Breast epithelium (tissue), 3 donors: ENCODE results near the gene FAM227A.

Experiments
- POLR2A ChIP-seq: fragments of 450-650 bp; IDR thresholded peaks from one replicate; pipeline ENCODE4 v1.6.1; 2016; ENCODE audit warnings: antibody characterized with exemption, mild to moderate bottlenecking, moderate library complexity
- POLR2AphosphoS5 ChIP-seq, 3 donors: sonication (generic); formaldehyde crosslinking; IDR thresholded peaks; one replicate each; pipeline ENCODE4 v1.6.1; 2017; ENCODE audit warnings: antibody characterized with exemption in 3 of 3
- TF ChIP-seq, protein P1 (sequence below), 3 donors: fragments of 450-650 bp; IDR thresholded peaks; one replicate each; pipeline ENCODE4 v1.5.1; 2016 to 2017; ENCODE audit warnings: antibody characterized with exemption in 3 of 3, mild to moderate bottlenecking in 3 of 3, moderate library complexity in 3 of 3

DNA sequence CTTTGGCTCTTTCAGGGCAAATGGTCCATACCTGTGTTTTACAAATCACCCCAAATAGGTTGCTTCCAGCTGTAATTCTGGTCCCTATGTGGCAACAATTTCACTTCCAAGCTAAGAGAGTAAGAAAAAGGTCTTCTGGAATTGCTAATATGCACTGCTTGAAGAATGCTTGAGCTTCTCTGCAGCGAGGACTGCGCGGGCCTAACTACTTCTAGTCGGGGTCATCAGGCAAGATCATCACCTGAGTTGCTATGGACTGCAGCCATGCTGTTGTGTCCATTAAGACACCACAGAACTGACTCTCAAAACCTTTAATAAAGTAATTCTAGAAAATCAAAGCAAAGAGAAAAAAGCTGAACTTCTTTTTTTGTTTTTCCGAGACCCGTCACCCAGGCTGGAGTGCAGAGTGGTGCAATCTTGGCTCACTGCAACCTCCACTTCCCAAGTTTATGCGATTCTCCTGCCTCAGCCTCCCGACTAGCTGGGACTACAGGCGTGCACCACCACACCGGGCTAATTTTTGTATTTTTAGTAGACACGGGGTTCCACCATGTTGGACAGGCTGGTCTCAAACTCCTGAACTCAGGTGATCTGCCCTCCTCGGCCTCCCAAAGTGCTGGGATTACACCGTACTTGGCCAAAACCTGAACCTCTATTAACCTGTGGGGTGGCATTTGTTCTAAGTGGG is 42.4 kb upstream of the FAM227A start:
- no peak for TF ChIP-seq POLR2A
- TF ChIP-seq, protein P1, sequence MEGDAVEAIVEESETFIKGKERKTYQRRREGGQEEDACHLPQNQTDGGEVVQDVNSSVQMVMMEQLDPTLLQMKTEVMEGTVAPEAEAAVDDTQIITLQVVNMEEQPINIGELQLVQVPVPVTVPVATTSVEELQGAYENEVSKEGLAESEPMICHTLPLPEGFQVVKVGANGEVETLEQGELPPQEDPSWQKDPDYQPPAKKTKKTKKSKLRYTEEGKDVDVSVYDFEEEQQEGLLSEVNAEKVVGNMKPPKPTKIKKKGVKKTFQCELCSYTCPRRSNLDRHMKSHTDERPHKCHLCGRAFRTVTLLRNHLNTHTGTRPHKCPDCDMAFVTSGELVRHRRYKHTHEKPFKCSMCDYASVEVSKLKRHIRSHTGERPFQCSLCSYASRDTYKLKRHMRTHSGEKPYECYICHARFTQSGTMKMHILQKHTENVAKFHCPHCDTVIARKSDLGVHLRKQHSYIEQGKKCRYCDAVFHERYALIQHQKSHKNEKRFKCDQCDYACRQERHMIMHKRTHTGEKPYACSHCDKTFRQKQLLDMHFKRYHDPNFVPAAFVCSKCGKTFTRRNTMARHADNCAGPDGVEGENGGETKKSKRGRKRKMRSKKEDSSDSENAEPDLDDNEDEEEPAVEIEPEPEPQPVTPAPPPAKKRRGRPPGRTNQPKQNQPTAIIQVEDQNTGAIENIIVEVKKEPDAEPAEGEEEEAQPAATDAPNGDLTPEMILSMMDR (IDR thresholded peaks at IDR 0.05) = no peak
- no peak for TF ChIP-seq POLR2AphosphoS5 (IDR thresholded peaks at IDR 0.05)
